GM19099 (cell line): ENCODE measurements around the gene CDK15.

Experiments used
- POLR2A ChIP-seq: IDR thresholded peaks from 3 replicates; pipeline ENCODE4 v1.6.1; 2011; ENCODE audit warnings: low read depth; ENCODE audit not compliant: insufficient read length; ENCODE audit errors: extremely low read depth

The CDK15 gene

GRCh38 chr2:201840726-201841125 is 34.4 kb downstream of the CDK15 start:
- no peak for TF ChIP-seq POLR2A

- TF ChIP-seq POLR2A, result no peak
Measured at GRCh38 chr2:201842131-201842860, 36.0 kb downstream of the CDK15 start.

GRCh38 chr2:201847481-201847880 is 41.1 kb downstream of the CDK15 start:
- no peak for TF ChIP-seq POLR2A

GRCh38 chr2:201852462-201852861 is 46.1 kb downstream of the CDK15 start:
- no peak for TF ChIP-seq POLR2A

GRCh38 chr2:201852878-201853415 is 46.6 kb downstream of the CDK15 start:
- no peak for TF ChIP-seq POLR2A

GRCh38 chr2:201854221-201854801 is 48.0 kb downstream of the CDK15 start:
- no peak for TF ChIP-seq POLR2A

GRCh38 chr2:201854841-201855240 is 48.5 kb downstream of the CDK15 start:
- TF ChIP-seq POLR2A, result no peak

- no peak for TF ChIP-seq POLR2A
Measured at GRCh38 chr2:201855356-201855755, 49.0 kb downstream of the CDK15 start.

GRCh38 chr2:201857326-201857725 is 51.0 kb downstream of the CDK15 start:
- TF ChIP-seq POLR2A, result no peak

- no peak for TF ChIP-seq POLR2A
Measured at GRCh38 chr2:201858281-201859184, 52.2 kb downstream of the CDK15 start.

- TF ChIP-seq POLR2A, result no peak
Measured at GRCh38 chr2:201859949-201860348, 53.6 kb downstream of the CDK15 start.

- TF ChIP-seq POLR2A, result no peak
Measured at GRCh38 chr2:201860636-201861066, 54.3 kb downstream of the CDK15 start.

- no peak for TF ChIP-seq POLR2A
Measured at GRCh38 chr2:201862843-201863242, 56.5 kb downstream of the CDK15 start.

- TF ChIP-seq POLR2A, result no peak
Measured at GRCh38 chr2:201866643-201867473, 60.5 kb downstream of the CDK15 start.

- TF ChIP-seq POLR2A, result no peak
Measured at GRCh38 chr2:201871471-201871870, 65.1 kb downstream of the CDK15 start.

- no peak for TF ChIP-seq POLR2A
Measured at GRCh38 chr2:201872591-201872990, 66.3 kb downstream of the CDK15 start.
